HG03060 (cell line): ENCODE measurements around the gene SIX5.

Experiments used
- ATAC-seq: cut with Tn5 transposase; IDR thresholded peaks from one replicate; pipeline ENCODE4 v1.9.1; 2021; ENCODE audit warnings: low read depth, moderate number of reproducible peaks; ENCODE audit not compliant: unreplicated experiment

Gene SIX5

DNA sequence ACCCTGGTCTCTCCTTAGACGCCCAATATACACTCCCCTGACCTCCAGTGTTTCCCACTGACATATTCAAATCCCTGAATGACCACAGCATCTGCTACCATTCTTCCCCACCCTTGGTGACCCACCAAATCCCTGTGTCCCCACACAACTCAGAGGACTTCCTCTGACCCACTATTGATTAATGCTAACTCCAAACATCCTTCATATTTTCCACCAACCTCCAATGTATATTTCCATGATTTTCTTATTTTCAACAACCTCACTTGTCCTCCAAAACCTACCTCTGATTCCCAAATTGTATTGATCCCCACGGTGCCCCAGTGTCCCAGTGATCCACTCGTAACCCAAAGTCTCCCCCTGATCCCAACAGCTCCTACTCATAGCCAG, 24.1 kb upstream of the SIX5 start:
- ATAC-seq, result peak; percentile 4

DNA sequence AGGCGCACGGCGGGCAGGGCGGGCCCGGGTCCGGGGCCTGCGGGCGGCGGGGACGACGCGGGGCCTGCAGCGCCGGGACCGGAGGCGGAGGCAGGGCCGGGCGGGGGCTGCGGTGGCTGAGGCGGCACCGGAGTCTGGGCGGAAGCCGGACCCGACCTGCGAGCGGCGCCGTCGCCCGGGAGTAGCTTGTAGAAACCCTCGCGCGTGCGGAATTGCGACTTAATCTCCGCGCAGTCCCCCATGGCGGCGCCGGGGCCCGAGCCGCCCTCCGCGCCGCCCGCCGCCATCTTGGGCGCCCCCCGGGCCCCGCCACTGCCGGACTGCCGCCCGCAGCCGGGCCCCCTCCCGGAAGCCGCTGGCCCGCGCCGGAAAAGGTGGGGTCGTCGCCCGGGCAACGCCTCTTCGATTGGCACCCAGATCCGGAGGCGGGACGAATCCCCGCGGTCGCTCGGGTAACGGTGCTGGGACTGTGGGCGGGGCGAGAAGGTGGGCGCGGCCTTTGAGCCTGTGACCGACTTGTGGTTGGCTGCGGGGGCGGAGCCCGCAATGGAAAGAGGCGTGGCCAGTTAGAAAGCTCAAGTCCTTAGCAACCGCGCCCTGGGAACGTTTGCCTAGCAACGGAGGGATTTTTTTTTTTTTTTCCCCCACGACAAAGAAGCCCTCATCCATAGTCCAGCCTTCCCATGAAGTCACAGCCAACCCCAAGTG, 23.6 kb upstream of the SIX5 start, which contains the start of gene DMWD:
Gene DMWD, minus strand, starts transcription at position 376 of the 708 bp plus-strand sequence. Its CDS starts 89 bp downstream, at position 287.
- peak; percentile 73 for ATAC-seq

DNA sequence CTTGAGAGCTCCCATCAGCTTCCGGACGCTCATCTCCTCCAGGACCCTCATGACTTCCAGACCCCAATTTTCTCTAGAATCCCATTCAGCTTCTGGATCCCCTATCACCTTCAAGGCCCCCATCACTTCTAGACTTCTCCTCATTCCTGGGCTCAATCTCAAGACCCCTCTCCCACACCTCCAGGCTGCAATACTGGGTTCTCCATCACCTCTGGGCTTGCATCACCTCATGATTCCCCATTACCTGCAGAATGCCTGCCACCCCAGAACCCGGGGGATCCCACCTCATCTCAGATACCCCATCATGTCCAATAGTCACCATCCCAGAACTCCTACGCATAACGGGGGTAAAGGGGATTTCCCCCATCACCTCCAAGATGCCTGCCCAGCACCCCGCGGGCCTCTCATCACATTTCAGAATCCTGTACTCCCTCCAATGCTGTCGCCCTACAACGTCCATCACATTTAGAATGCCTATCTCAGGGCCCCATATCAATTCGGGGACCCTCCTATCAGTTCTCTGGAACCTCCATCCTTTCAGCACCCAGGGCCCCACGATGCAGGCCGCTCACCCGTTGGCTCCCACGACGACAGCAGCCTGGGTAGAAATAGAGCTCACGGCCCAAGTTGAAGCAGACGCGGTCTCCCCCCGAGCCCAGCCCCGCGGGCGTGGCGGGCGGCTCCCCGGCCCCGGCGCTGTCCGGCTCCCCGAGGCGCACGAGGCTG, 22.9 kb upstream of the SIX5 start:
- ATAC-seq, result no peak

GRCh38 chr19:45790942-45791341, 21.9 kb upstream of the SIX5 start:
- ATAC-seq, result no peak

DNA sequence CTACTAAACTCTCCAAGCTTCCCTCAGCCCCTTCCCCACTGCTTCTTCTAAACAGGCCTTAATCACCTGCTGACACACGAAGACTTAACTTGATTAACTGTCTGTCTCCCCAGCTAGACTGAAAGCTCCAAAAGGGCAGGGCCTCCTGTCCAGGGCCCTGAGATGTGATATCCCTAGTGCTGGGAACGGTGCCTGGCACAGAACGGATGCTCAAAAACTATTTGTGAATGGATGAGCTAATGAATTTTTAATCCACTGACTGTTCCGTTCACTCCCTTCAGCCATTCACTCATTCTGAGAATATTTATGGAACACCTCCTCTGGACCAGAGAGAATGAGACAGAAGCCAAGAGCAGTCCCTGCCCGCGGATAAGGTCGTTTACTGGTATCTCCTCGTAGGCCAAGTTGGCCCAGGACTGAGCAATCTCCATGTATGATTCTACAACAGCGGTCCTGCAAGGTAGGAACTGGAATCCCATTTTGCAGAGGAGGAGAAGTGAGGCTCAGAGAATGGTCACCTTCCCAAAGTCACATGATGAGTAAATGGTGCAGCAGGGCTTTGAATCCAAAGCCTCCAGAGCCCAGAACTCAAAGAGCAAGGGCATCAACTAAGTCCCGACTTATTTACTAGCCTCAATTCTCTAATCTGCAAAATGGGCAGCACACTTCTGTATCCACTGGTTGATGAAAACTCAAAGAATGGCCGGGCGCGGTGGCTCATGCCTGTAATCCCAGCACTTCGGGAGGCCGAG, 20.2 kb upstream of the SIX5 start:
- ATAC-seq, result no peak

GRCh38 chr19:45786533-45786894, 17.5 kb upstream of the SIX5 start:
- ATAC-seq, result no peak

DNA sequence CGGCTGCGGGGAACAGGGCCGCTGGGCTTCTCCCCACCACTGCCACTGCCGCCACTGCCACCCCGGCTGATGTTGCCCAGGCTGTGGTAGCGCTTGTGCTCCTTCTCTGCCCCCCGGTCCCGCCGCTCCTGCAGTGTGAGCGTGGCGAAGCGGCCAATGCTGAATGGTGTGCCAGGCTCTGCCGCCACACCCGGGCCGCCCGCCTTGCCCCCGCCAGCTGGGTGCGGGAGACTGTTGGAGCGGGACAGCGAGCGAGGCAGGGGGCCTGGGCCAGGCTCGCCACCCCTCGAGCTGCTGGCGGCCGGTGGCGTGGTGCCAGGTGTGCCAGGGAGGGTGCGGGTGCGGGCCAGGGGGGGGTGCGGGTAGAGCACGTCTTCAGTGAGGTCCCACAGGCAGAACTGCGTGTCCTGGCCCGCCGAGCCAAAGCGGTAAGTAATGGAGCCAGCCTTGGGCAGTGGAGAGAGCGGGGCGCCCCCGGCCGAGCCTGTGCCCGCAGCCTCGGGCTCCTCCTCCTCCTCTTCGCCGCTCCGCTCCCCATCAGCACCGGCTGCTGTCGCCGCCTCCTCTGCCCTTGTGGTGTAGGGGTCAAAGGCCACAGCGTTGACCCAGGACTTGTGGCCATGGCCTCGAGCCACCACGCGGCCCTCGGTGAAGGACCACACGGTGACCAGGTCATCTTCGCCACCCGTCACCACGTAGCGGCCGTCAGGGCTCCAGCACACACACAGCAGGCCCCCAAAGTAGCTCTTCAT, 16.9 kb upstream of the SIX5 start:
- ATAC-seq, result no peak

DNA sequence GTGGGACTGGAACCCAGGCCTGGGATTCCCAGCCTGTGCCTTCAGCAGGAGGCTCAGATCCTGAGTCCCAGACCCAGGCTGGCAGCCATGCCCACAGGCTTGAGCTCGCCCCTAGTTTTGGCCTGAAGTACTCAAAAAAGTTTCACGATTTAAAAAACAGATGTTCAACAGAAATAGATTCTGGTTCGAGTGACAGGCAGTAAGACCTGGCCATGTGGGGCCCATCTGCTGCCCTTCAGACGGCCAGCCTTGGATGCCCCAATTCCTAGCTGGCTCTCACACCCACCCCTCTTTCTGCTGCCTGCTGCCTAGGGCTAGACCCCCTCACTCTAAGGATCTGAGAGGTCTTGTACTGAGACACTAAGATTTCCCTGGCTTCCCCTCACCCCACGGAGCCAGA, 16.0 kb upstream of the SIX5 start:
- ATAC-seq, result no peak

- ATAC-seq, result no peak
Measured at GRCh38 chr19:45784096-45784495, 15.0 kb upstream of the SIX5 start.

DNA sequence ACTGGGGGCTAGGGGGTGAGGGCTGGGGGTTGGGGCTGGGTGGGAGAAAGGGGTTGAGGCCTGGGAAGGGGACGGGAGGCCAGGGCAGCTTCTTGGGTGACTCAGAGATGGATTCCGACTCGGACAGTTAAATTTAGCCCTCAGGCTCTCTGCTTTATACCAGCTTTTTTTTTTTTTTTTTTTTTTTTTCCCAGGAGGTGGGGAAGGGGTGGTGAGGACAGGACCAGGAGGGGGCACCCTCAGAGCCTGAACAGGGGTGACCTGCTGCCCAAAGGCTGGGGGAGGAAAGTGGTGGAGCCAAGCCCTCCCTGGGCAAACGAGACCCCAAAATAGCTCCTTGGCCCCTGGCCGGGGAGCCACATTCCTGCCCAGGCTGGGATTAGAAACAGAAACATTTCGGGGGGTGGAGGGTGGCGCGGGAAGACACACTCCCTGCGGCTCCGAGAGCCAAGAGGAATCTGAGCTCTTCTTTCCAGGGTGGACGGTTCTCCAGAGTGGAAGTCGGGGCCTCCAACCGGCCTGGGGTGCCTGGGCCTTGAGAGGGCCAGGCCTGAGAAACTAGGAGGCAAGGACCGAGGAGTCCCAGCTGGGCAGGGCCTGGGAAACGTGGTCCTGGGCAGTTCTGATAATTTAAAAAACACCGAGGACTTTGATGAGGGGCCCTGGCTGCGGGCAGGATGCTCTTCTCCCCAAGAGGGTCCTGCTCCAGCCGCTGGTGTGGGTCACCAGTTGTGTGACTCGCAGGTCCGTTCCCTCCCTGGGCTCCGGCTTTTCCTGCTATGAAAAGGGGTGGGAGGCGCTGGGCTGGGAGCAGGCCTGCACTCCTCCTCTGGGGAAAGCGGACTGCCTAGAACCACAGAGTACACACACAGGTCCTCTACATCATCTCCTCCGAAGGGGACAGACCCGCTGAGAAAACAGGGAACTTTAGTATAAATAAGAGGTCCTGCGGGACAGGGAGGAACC, 14.1 kb upstream of the SIX5 start:
- no peak for ATAC-seq

DNA sequence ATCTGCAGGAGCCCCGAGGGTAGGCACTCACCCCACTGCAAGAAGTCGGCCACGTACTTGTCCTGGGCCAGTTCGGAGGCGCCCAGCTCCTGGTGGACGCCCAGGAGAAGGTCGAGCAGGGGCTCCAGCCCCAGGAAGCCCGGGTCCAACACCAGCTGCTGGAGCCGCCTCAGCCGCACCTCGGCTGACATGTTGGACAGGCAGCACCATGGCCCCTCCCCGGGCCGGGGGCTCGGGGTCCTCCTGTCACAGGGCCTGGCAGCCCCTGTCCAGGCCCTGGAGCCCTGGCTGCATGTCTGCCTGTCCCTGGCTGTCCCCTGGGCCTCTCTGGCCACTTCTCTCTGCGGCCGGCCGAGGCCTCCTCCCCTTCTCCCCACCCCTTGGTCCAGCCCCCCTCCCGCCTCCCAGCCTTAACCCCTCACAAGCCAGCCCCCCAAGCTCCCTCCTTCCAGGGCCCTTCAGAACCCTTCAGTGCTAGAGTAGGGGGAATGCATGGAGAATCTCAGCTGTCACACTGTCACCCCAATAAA, 13.2 kb upstream of the SIX5 start, which contains the start of gene DMPK:
Gene DMPK, minus strand, starts transcription at position 329 of the 530 bp plus-strand sequence. Its CDS starts 138 bp downstream, at position 191.
- no peak for ATAC-seq

DNA sequence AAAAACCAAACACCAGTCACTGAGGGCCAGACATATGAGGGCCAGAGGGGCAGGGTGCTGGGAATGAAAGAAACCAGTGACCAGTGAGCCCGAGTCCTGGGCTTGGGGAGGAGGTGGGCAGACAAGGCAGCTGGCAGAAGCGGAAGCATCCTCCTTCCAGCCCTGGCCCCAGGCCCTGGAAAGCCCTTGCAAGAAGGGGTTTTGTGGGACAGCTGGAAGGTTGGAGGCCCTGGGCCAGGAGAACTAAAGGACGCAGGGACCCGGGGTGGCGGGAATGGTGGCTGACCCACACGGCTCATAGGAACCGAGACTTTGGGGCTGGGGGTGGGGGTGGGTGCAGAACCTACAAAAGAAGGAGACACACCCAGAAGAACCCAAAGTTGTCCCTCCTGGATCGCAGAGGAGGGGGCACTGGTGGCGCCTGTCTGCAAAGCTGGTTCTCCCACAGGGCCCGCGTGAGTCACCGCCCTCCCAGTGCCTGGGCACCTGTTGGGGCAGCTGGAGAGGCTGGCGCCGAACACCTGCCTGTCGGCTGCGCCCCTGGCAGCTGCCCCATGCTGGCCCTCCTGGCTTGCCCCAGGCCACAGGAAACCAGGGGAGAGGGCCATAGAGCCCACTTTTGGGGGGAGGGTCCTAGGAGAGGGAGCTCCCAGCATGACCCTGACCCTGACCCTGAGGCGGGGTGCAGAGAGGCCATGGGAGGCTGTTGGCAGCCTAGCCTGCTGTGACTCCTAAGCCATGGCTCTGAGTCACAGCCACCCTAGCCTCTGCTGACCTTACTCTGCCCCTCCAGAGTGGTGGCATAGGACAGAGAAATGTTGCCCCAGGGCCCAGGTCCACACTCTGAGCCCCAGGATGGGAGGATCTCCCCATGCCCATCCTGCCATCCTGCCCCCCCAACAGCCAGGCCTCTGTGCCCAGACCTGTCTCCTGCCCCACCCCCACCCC, 12.4 kb upstream of the SIX5 start:
- no peak for ATAC-seq

- ATAC-seq, result no peak
Measured at GRCh38 chr19:45780448-45781213, 11.6 kb upstream of the SIX5 start.

DNA sequence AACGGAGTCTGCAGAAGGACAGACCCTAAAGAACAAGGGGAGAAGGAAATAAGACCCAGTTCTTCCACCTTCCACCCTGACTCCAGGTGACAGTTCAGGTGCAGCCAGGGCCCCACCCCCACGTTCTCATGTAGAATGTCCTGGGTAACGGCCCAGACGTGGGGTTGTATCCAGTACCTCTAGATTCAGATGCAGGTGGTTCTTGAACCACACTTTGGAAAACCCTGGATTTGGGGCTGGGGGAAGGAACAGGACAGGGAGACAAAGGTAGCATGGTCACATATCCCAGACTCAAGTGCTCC, 11.0 kb upstream of the SIX5 start:
- ATAC-seq, result no peak

DNA sequence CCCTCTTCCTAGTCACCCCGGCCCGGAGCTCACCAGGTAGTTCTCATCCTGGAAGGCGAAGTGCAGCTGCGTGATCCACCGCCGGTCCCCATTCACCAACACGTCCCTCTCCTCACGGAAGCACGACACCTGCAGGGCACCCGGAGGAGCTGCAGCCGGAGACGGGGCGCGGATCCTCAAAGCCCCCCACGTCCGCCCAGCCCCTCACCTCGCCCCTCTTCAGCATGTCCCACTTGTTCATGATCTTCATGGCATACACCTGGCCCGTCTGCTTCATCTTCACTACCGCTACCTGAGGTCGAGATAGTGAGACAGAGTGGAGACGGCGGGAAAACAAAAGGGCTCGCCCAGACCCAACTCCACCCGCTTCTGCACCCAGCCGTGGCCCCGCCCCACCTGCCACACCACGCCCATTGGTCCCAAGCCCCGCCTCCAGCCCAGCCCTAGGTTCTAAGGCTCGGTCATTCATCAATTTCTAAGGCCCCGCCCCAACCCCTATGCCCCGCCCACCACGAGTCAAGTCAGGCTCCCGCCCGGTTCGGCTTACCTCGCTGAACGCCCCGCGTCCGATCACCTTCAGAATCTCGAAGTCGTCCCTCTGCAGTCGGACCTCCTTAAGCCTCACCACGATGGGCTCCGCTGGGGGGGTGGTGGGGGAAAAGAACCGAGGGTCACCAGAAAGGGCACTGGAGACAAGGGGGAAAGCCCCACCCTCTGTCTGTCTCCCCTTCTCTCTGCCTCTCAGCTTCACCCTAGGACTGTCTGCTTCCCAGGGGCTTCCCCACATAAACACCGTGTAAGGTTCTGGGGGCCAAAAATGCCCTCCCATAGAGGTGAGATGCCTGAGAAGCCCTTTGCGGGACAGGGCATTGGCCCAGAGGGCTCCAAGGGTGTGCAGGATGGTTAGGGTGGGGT, 10.4 kb upstream of the SIX5 start:
- no peak for ATAC-seq

DNA sequence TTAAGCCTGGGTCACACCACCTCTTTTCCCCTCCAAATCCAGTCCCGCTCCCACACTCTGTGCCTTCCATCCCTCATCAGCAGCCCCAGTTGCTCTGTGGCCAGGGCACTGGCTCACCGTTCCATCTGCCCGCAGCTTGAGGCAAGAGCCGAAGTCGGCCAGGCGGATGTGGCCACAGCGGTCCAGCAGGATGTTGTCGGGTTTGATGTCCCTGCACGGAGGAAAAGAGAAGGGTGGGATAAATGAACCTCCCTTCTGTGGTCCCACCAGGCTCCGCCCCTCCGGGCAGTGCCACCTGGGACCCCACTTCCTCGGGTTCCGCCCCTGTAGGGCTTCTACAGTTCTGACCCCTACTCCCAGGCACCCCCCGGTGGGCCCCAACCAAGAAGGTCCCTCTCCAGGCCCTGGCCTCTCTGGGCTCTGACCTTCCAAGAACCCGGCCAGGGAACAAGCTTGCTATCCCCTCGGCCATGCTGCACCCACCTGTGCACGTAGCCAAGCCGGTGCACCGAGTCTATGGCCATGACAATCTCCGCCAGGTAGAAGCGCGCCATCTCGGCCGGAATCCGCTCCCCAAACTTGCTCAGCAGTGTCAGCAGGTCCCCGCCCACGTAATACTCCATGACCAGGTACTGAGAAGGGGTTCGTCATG, 9.1 kb upstream of the SIX5 start:
- no peak for ATAC-seq
